PC-9 (cell line): Measurements from ENCODE around the gene ATAD3A.

Source experiments
- EZH2 ChIP-seq: fragments of 200-600 bp; sonication (generic); IDR thresholded peaks from 2 replicates; pipeline ENCODE4 v1.8.0; 2017; ENCODE audit warnings: antibody characterized with exemption, low read depth
- TF ChIP-seq, protein P1 (sequence below): fragments of 200-600 bp; sonication (generic); conservative IDR thresholded peaks from 2 replicates; pipeline ENCODE4 v1.6.1; 2017; ENCODE audit warnings: mixed run types, antibody characterized with exemption, mild to moderate bottlenecking, moderate library complexity

DNA sequence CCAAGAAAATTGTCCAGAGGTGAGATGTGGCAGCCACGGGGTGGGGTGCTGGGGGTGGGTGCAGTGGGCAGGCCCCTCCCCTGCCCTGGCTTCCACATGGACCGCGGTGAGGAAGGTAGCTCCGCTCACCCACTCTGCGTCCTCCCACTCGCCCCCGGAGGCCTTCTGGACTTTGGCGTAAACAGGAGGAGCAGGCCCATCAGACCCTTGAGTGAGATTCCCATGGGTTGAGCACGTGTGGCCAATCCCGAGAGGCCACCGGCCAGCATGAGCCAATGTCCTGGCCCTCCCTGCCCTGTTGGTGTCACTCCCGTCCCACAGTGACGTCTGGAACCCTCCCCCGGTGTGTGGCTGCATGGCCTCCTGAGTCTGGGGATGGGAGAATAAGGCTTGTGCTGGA lies 36.6 kb downstream of the ATAD3A start:
- TF ChIP-seq, protein P1, sequence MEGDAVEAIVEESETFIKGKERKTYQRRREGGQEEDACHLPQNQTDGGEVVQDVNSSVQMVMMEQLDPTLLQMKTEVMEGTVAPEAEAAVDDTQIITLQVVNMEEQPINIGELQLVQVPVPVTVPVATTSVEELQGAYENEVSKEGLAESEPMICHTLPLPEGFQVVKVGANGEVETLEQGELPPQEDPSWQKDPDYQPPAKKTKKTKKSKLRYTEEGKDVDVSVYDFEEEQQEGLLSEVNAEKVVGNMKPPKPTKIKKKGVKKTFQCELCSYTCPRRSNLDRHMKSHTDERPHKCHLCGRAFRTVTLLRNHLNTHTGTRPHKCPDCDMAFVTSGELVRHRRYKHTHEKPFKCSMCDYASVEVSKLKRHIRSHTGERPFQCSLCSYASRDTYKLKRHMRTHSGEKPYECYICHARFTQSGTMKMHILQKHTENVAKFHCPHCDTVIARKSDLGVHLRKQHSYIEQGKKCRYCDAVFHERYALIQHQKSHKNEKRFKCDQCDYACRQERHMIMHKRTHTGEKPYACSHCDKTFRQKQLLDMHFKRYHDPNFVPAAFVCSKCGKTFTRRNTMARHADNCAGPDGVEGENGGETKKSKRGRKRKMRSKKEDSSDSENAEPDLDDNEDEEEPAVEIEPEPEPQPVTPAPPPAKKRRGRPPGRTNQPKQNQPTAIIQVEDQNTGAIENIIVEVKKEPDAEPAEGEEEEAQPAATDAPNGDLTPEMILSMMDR: no peak
- TF ChIP-seq EZH2: no peak
